ACC112 (cell line): ENCODE results near the gene RBBP4.
A peak's percentile ranks its signal among the peaks of the same experiment; 100 is the strongest.
"Not testable (repeated sequence)": the region's sequence is repeated elsewhere in the genome, so short reads cannot be mapped to it uniquely, and the experiment has no call there.

Experiments
- H2AFZ ChIP-seq: fragments of 200-600 bp; sonication (generic); one replicate; pipeline ENCODE4 v1.6.0; 2017; ENCODE audit warnings: antibody characterized with exemption, low read length; ENCODE audit not compliant: unreplicated experiment
- H3K27ac ChIP-seq: fragments of 200-600 bp; sonication (generic); 2 replicates; pipeline ENCODE4 v1.5.1; 2014; ENCODE audit warnings: low read depth, mild to moderate bottlenecking, antibody characterized with exemption, low read length, moderate library complexity
- H3K27me3 ChIP-seq: fragments of 200-600 bp; sonication (generic); 2 replicates; pipeline ENCODE4 v1.6.1; 2014; ENCODE audit warnings: mild to moderate bottlenecking, antibody characterized with exemption, low read length, moderate library complexity, mixed read lengths; ENCODE audit not compliant: insufficient read depth
- H3K36me3 ChIP-seq: fragments of 200-600 bp; sonication (generic); 2 replicates; pipeline ENCODE4 v1.6.1; 2016; ENCODE audit warnings: mild to moderate bottlenecking, antibody characterized with exemption, low read length, moderate library complexity, mixed read lengths; ENCODE audit not compliant: insufficient read depth
- H3K4me1 ChIP-seq: fragments of 200-600 bp; sonication (generic); one replicate; pipeline ENCODE4 v1.6.1; 2016; ENCODE audit warnings: low read length, mixed read lengths; ENCODE audit not compliant: insufficient read depth, unreplicated experiment, control insufficient read depth
- H3K4me3 ChIP-seq: fragments of 200-600 bp; sonication (generic); 2 replicates; pipeline ENCODE4 v1.5.1; 2014; ENCODE audit warnings: mild to moderate bottlenecking, low read depth, low read length
- H3K79me2 ChIP-seq: fragments of 200-600 bp; sonication (generic); one replicate; pipeline ENCODE4 v1.6.0; 2016; ENCODE audit warnings: low read length; ENCODE audit not compliant: control insufficient read depth, unreplicated experiment, insufficient read depth

Gene RBBP4

GRCh38 chr1:32676945-32677344, 25.9 kb downstream of the RBBP4 start:
- no peak overlapping the region for H3K4me3 ChIP-seq
- H2AFZ ChIP-seq = no peak overlapping the region
- no peaks in the 10 kb centered on the region for H3K79me2 ChIP-seq
- no peaks in the 10 kb centered on the region for H3K27me3 ChIP-seq
- no peaks in the 10 kb centered on the region for H3K4me1 ChIP-seq
- peaks cover 53% of the 10 kb centered on the region for H3K36me3 ChIP-seq
- H3K27ac ChIP-seq = no peak overlapping the region

GRCh38 chr1:32679993-32680392, 29.0 kb downstream of the RBBP4 start:
- not testable (repeated sequence) for H3K27ac ChIP-seq, H2AFZ ChIP-seq, H3K4me1 ChIP-seq, H3K79me2 ChIP-seq, H3K4me3 ChIP-seq, H3K27me3 ChIP-seq
- peaks cover 38% of the 10 kb centered on the region for H3K36me3 ChIP-seq

GRCh38 chr1:32680642-32681041, 29.6 kb downstream of the RBBP4 start:
- Histone ChIP-seq H2AFZ (no peak overlapping the region), H3K27me3 (no peaks in the 10 kb centered on the region), H3K4me1 (no peaks in the 10 kb centered on the region), H3K27ac (no peak overlapping the region), H3K79me2 (no peaks in the 10 kb centered on the region), H3K4me3 (no peak overlapping the region), H3K36me3 (peaks cover 38% of the 10 kb centered on the region)

- peaks cover under 1% of the 10 kb centered on the region for H3K79me2 ChIP-seq
- no peak overlapping the region for H3K4me3 ChIP-seq
- peaks cover 41% of the 10 kb centered on the region for H3K36me3 ChIP-seq
- H3K4me1 ChIP-seq = no peaks in the 10 kb centered on the region
- H3K27ac ChIP-seq = no peak overlapping the region
- no peaks in the 10 kb centered on the region for H3K27me3 ChIP-seq
- no peak overlapping the region for H2AFZ ChIP-seq
Observed at GRCh38 chr1:32681509-32681908, 30.5 kb downstream of the RBBP4 start.

- H3K27ac ChIP-seq = no peak overlapping the region
- H3K4me1 ChIP-seq = no peaks in the 10 kb centered on the region
- H3K79me2 ChIP-seq = peaks cover 3% of the 10 kb centered on the region
- no peak overlapping the region for H2AFZ ChIP-seq
- peaks cover 40% of the 10 kb centered on the region for H3K36me3 ChIP-seq
- no peak overlapping the region for H3K4me3 ChIP-seq
- no peaks in the 10 kb centered on the region for H3K27me3 ChIP-seq
Observed at GRCh38 chr1:32681999-32682398, 31.0 kb downstream of the RBBP4 start.

GRCh38 chr1:32683397-32683796, 32.4 kb downstream of the RBBP4 start:
- Histone ChIP-seq H3K4me1 (no peaks in the 10 kb centered on the region), H3K27me3 (no peaks in the 10 kb centered on the region), H3K79me2 (peaks cover 3% of the 10 kb centered on the region), H3K36me3 (peaks cover 34% of the 10 kb centered on the region), H3K4me3 (no peak overlapping the region), H2AFZ (no peak overlapping the region), H3K27ac (no peak overlapping the region)

- Histone ChIP-seq H3K27ac (peak overlapping the region; percentile 7; the same call in 1 of the 2 replicates), H3K27me3 (no peaks in the 10 kb centered on the region), H2AFZ (no peak overlapping the region), H3K36me3 (peaks cover 27% of the 10 kb centered on the region), H3K4me3 (no peak overlapping the region), H3K4me1 (no peaks in the 10 kb centered on the region), H3K79me2 (peaks cover 3% of the 10 kb centered on the region)
Observed at GRCh38 chr1:32684167-32684811, 33.3 kb downstream of the RBBP4 start.

- no peaks in the 10 kb centered on the region for H3K4me1 ChIP-seq
- H3K36me3 ChIP-seq = peaks cover 22% of the 10 kb centered on the region
- no peak overlapping the region for H3K4me3 ChIP-seq
- no peak overlapping the region for H2AFZ ChIP-seq
- peaks cover 3% of the 10 kb centered on the region for H3K79me2 ChIP-seq
- H3K27ac ChIP-seq = no peak overlapping the region
- H3K27me3 ChIP-seq = no peaks in the 10 kb centered on the region
Observed at GRCh38 chr1:32685498-32685897, 34.5 kb downstream of the RBBP4 start.

GRCh38 chr1:32686387-32686786, 35.4 kb downstream of the RBBP4 start:
- Histone ChIP-seq H2AFZ (no peak overlapping the region), H3K4me3 (no peak overlapping the region), H3K79me2 (peaks cover 3% of the 10 kb centered on the region), H3K27me3 (no peaks in the 10 kb centered on the region), H3K36me3 (peaks cover 13% of the 10 kb centered on the region), H3K4me1 (no peaks in the 10 kb centered on the region), H3K27ac (no peak overlapping the region)

GRCh38 chr1:32693455-32694174, 42.6 kb downstream of the RBBP4 start:
- Histone ChIP-seq H2AFZ (no peak overlapping the region), H3K4me1 (peaks cover 13% of the 10 kb centered on the region), H3K27me3 (no peaks in the 10 kb centered on the region), H3K79me2 (peaks cover 4% of the 10 kb centered on the region), H3K4me3 (no peak overlapping the region), H3K27ac (no peak overlapping the region), H3K36me3 (0 out of 2 replicates have a peak, but pooled peaks cover 3% of the 10 kb centered on the region)
